HG03378 (cell line): ENCODE results near the gene TRIM72.
A peak's percentile ranks its signal among the peaks of the same experiment; 100 is the strongest.
"Not testable (repeated sequence)": the region's sequence is repeated elsewhere in the genome, so short reads cannot be mapped to it uniquely, and the experiment has no call there.

ENCODE experiments used
- ATAC-seq: cut with Tn5 transposase; IDR thresholded peaks from one replicate; pipeline ENCODE4 v1.9.1; 2021; ENCODE audit warnings: mild to moderate bottlenecking, moderate library complexity; ENCODE audit not compliant: unreplicated experiment

Gene TRIM72

GRCh38 chr16:31190061-31190460 lies 23.9 kb upstream of the TRIM72 start:
- no peak for ATAC-seq

GRCh38 chr16:31190818-31191444 lies 23.0 kb upstream of the TRIM72 start:
- no peak for ATAC-seq

- ATAC-seq, result no peak
These were observed 22.1 kb upstream of the TRIM72 start for GRCh38 chr16:31191697-31192428.

- ATAC-seq, result no peak
These were observed 20.9 kb upstream of the TRIM72 start for GRCh38 chr16:31192856-31193642.

GRCh38 chr16:31193874-31194273 lies 20.0 kb upstream of the TRIM72 start:
- ATAC-seq, result no peak

- ATAC-seq, result no peak
These were observed 19.0 kb upstream of the TRIM72 start for GRCh38 chr16:31194898-31195297.

GRCh38 chr16:31195861-31196260 lies 18.1 kb upstream of the TRIM72 start:
- not testable (repeated sequence) for ATAC-seq

GRCh38 chr16:31196324-31197088 lies 17.4 kb upstream of the TRIM72 start:
- no peak for ATAC-seq

- no peak for ATAC-seq
These were observed 15.6 kb upstream of the TRIM72 start for GRCh38 chr16:31198207-31198882.

- ATAC-seq, result no peak
These were observed 14.4 kb upstream of the TRIM72 start for GRCh38 chr16:31199430-31200041.

- not testable (repeated sequence) for ATAC-seq
These were observed 13.8 kb upstream of the TRIM72 start for GRCh38 chr16:31200111-31200510.

GRCh38 chr16:31200821-31201568 lies 12.9 kb upstream of the TRIM72 start:
- ATAC-seq, result no peak

GRCh38 chr16:31201582-31202413 lies 12.1 kb upstream of the TRIM72 start:
- ATAC-seq, result peak; percentile 35

GRCh38 chr16:31202414-31203375 lies 11.2 kb upstream of the TRIM72 start, which contains the start of gene PYCARD:
Gene PYCARD (minus strand): TSS chr16:31202760. CDS start chr16:31202690, 70 bp downstream.
- ATAC-seq, result peak; percentile 22

- no peak for ATAC-seq
These were observed 8.8 kb upstream of the TRIM72 start for GRCh38 chr16:31204871-31205666.

- no peak for ATAC-seq
These were observed 7.1 kb upstream of the TRIM72 start for GRCh38 chr16:31206776-31207175.
